Medulla oblongata (tissue), 1 donor: Measurements from ENCODE around the gene NKAIN4.
A peak's percentile ranks its signal among the peaks of the same experiment; 100 is the strongest.
"Not testable (repeated sequence)": the region's sequence is repeated elsewhere in the genome, so short reads cannot be mapped to it uniquely, and the experiment has no call there.

Experiments
- DNase-seq: peaks from one replicate; pipeline ENCODE4 v3.0.0-alpha.2; 2015; ENCODE audit errors: extremely low spot score

Gene NKAIN4

GRCh38 chr20:63257629-63258028, 3.4 kb upstream of the NKAIN4 start:
- no peak for DNase-seq

- DNase-seq, result no peak
Observed at GRCh38 chr20:63256954-63257353, 2.7 kb upstream of the NKAIN4 start.

GRCh38 chr20:63255931-63256704, 1.9 kb upstream of the NKAIN4 start:
- no peak for DNase-seq

- DNase-seq, result no peak
Observed at GRCh38 chr20:63254606-63255384, 532 bp upstream of the NKAIN4 start.

GRCh38 chr20:63253438-63254231, 628 bp downstream of the NKAIN4 start:
- no peak for DNase-seq

GRCh38 chr20:63253065-63253437, 1.2 kb downstream of the NKAIN4 start:
- no peak for DNase-seq

GRCh38 chr20:63252284-63252711, 2.0 kb downstream of the NKAIN4 start:
- peak; percentile 76 for DNase-seq

GRCh38 chr20:63251350-63251749, 2.9 kb downstream of the NKAIN4 start:
- not testable (repeated sequence) for DNase-seq

GRCh38 chr20:63249891-63250290, 4.4 kb downstream of the NKAIN4 start:
- DNase-seq, result no peak

GRCh38 chr20:63248835-63249591, 5.2 kb downstream of the NKAIN4 start:
- DNase-seq, result no peak

GRCh38 chr20:63247671-63248228, 6.5 kb downstream of the NKAIN4 start:
- DNase-seq, result no peak

GRCh38 chr20:63246490-63247288, 7.6 kb downstream of the NKAIN4 start:
- no peak for DNase-seq

GRCh38 chr20:63244468-63244867, 9.8 kb downstream of the NKAIN4 start:
- DNase-seq, result no peak

GRCh38 chr20:63243604-63244247, 10.5 kb downstream of the NKAIN4 start:
- no peak for DNase-seq

GRCh38 chr20:63242736-63243135, 11.5 kb downstream of the NKAIN4 start:
- no peak for DNase-seq

GRCh38 chr20:63241272-63241671, 13.0 kb downstream of the NKAIN4 start:
- no peak for DNase-seq

GRCh38 chr20:63240004-63240403, 14.3 kb downstream of the NKAIN4 start:
- no peak for DNase-seq

GRCh38 chr20:63239431-63239830, 14.8 kb downstream of the NKAIN4 start:
- DNase-seq, result no peak

- DNase-seq, result peak; percentile 70
Observed at GRCh38 chr20:63238514-63239125, 15.6 kb downstream of the NKAIN4 start.
